Activated T-helper 2 cell treated with anti-CD3 and anti-CD28 coated beads, Interferon-gamma antibody, Interleukin-2, Interleukin-4, amounts not matched to agents 10 μg/mL and 5 μg/mL and 100 μg/mL, durations not matched to agents 14 hours and 24 hours and 36 hours (primary cell): Measurements from ENCODE around the gene KCNK17. TPM values are rescaled to one million over a fixed set of nuclear protein-coding genes. Genes with fewer than 3 reads are reported as not detected.

Experiments
- DNase-seq: peaks from one replicate; pipeline ENCODE4 v3.0.0; 2021; ENCODE audit warnings: low spot score
- H3K27ac Mint-ChIP-seq: one replicate; pipeline ENCODE4 v1.8.0; 2021; ENCODE audit warnings: mixed read lengths
- H3K27me3 Mint-ChIP-seq: one replicate; pipeline ENCODE4 v1.8.0; 2021; ENCODE audit warnings: low read depth, mixed read lengths
- H3K36me3 Mint-ChIP-seq: one replicate; pipeline ENCODE4 v1.8.0; 2021; ENCODE audit warnings: low read depth, mixed read lengths
- H3K4me1 Mint-ChIP-seq: one replicate; pipeline ENCODE4 v1.8.0; 2021; ENCODE audit warnings: low read depth, mixed read lengths
- H3K4me3 Mint-ChIP-seq: one replicate; pipeline ENCODE4 v1.8.0; 2021; ENCODE audit warnings: low read depth, mild to moderate bottlenecking, moderate library complexity, mixed read lengths
- H3K9me3 Mint-ChIP-seq: one replicate; pipeline ENCODE4 v1.8.0; 2021; ENCODE audit warnings: mixed read lengths
- intact Hi-C: fragments of 100-400 bp; cut with micrococcal nuclease; formaldehyde crosslinking; loops from one replicate; pipeline ENCODE4 v1.15.1; 2023
- total RNA-seq: library from RNA; stranded (reverse); gene quantifications from 2 replicates; pipeline ENCODE4 v1.2.3, GENCODE V29; 2022

The KCNK17 gene
- total RNA-seq, result not detected in 2 replicates

GRCh38 chr6:39314273-39314795, at the start of gene KCNK17:
Gene KCNK17 (minus strand): TSS chr6:39314419. CDS start chr6:39314320, 99 bp downstream.
- Mint-ChIP-seq H3K27ac (no peak within 1 kb of the TSS), H3K4me3 (no peak within 1 kb of the TSS), H3K27me3 (peaks cover 58% of the 10 kb centered on the region), H3K4me1 (peaks cover 4% of the 10 kb centered on the region), H3K9me3 (no peaks in the 10 kb centered on the region), H3K36me3 (no peaks in the 10 kb centered on the region)
- intact Hi-C loops, result loop anchor here (5.0 kb wide), 1 partner anchor 317 kb away; no protein-coding TSS in a partner anchor
- DNase-seq, result no peak

- Mint-ChIP-seq H3K4me3 (no peak overlapping the region), H3K36me3 (no peaks in the 10 kb centered on the region), H3K27me3 (no peaks in the 10 kb centered on the region), H3K27ac (no peak overlapping the region), H3K9me3 (no peaks in the 10 kb centered on the region), H3K4me1 (no peaks in the 10 kb centered on the region)
- intact Hi-C loops, result no loop called here
- no peak for DNase-seq
These were observed 49.1 kb upstream of the KCNK17 start for GRCh38 chr6:39363280-39363679.

GRCh38 chr6:39362487-39362865, 48.3 kb upstream of the KCNK17 start:
- no peak overlapping the region for H3K27ac Mint-ChIP-seq
- no peaks in the 10 kb centered on the region for H3K4me1 Mint-ChIP-seq
- H3K36me3 Mint-ChIP-seq, result no peaks in the 10 kb centered on the region
- no peaks in the 10 kb centered on the region for H3K9me3 Mint-ChIP-seq
- no peaks in the 10 kb centered on the region for H3K27me3 Mint-ChIP-seq
- DNase-seq, result no peak
- intact Hi-C loops, result no loop called here
- H3K4me3 Mint-ChIP-seq, result no peak overlapping the region

- intact Hi-C loops, result no loop called here
These were observed 47.7 kb upstream of the KCNK17 start for GRCh38 chr6:39361657-39362486.

GRCh38 chr6:39360378-39360777, 46.2 kb upstream of the KCNK17 start:
- intact Hi-C loops, result no loop called here
- Mint-ChIP-seq H3K4me1 (no peaks in the 10 kb centered on the region), H3K9me3 (no peaks in the 10 kb centered on the region), H3K27ac (no peak overlapping the region), H3K36me3 (no peaks in the 10 kb centered on the region), H3K4me3 (no peak overlapping the region), H3K27me3 (no peaks in the 10 kb centered on the region)
- DNase-seq, result no peak

More at GRCh38 chr6:39361657-39362486, 47.7 kb upstream of the KCNK17 start:
- peak; percentile 24 for DNase-seq
- Mint-ChIP-seq H3K27me3 (no peaks in the 10 kb centered on the region), H3K9me3 (no peaks in the 10 kb centered on the region), H3K36me3 (no peaks in the 10 kb centered on the region), H3K4me3 (no peak overlapping the region), H3K27ac (no peak overlapping the region), H3K4me1 (no peaks in the 10 kb centered on the region)

- Mint-ChIP-seq H3K4me3 (no peak overlapping the region), H3K4me1 (no peaks in the 10 kb centered on the region), H3K27ac (no peak overlapping the region), H3K36me3 (no peaks in the 10 kb centered on the region), H3K9me3 (no peaks in the 10 kb centered on the region), H3K27me3 (no peaks in the 10 kb centered on the region)
- intact Hi-C loops, result no loop called here
- no peak for DNase-seq
These were observed 43.9 kb upstream of the KCNK17 start for GRCh38 chr6:39357998-39358686.

GRCh38 chr6:39353698-39354315, 39.6 kb upstream of the KCNK17 start:
- intact Hi-C loops, result no loop called here
- H3K9me3 Mint-ChIP-seq, result no peaks in the 10 kb centered on the region
- DNase-seq, result no peak
- H3K4me3 Mint-ChIP-seq, result no peak overlapping the region
- no peaks in the 10 kb centered on the region for H3K4me1 Mint-ChIP-seq
- no peaks in the 10 kb centered on the region for H3K27me3 Mint-ChIP-seq
- no peak overlapping the region for H3K27ac Mint-ChIP-seq
- H3K36me3 Mint-ChIP-seq, result no peaks in the 10 kb centered on the region

GRCh38 chr6:39350723-39351505, 36.7 kb upstream of the KCNK17 start:
- intact Hi-C loops, result no loop called here
- H3K27me3 Mint-ChIP-seq, result no peaks in the 10 kb centered on the region
- H3K27ac Mint-ChIP-seq, result no peak overlapping the region
- no peak for DNase-seq
- H3K4me1 Mint-ChIP-seq, result no peaks in the 10 kb centered on the region
- no peaks in the 10 kb centered on the region for H3K36me3 Mint-ChIP-seq
- H3K4me3 Mint-ChIP-seq, result no peak overlapping the region
- no peaks in the 10 kb centered on the region for H3K9me3 Mint-ChIP-seq

GRCh38 chr6:39348740-39349139, 34.5 kb upstream of the KCNK17 start:
- Mint-ChIP-seq H3K4me3 (no peak overlapping the region), H3K27ac (no peak overlapping the region), H3K4me1 (no peaks in the 10 kb centered on the region), H3K27me3 (no peaks in the 10 kb centered on the region), H3K36me3 (no peaks in the 10 kb centered on the region), H3K9me3 (no peaks in the 10 kb centered on the region)
- intact Hi-C loops, result loop anchor here (10.0 kb wide), 1 partner anchor 956 kb away; no protein-coding TSS in a partner anchor
- DNase-seq, result no peak

GRCh38 chr6:39347906-39348585, 33.8 kb upstream of the KCNK17 start:
- Mint-ChIP-seq H3K4me1 (no peaks in the 10 kb centered on the region), H3K36me3 (no peaks in the 10 kb centered on the region), H3K9me3 (no peaks in the 10 kb centered on the region), H3K4me3 (no peak overlapping the region), H3K27ac (no peak overlapping the region), H3K27me3 (no peaks in the 10 kb centered on the region)
- intact Hi-C loops, result loop anchor here (10.0 kb wide), 1 partner anchor 957 kb away; no protein-coding TSS in a partner anchor
- DNase-seq, result peak; percentile 43

- intact Hi-C loops, result loop anchor here (10.0 kb wide), 1 partner anchor 958 kb away; no protein-coding TSS in a partner anchor
- H3K27ac Mint-ChIP-seq, result no peak overlapping the region
- no peaks in the 10 kb centered on the region for H3K9me3 Mint-ChIP-seq
- no peaks in the 10 kb centered on the region for H3K36me3 Mint-ChIP-seq
- H3K4me3 Mint-ChIP-seq, result no peak overlapping the region
- H3K4me1 Mint-ChIP-seq, result no peaks in the 10 kb centered on the region
- no peak for DNase-seq
- no peaks in the 10 kb centered on the region for H3K27me3 Mint-ChIP-seq
These were observed 33.0 kb upstream of the KCNK17 start for GRCh38 chr6:39347206-39347605.
